HEK293 (cell line): ENCODE data around the gene SALL1.

Source experiments
- IKZF3 ChIP-seq: fragments of 450-650 bp; IDR thresholded peaks from 2 replicates; pipeline ENCODE4 v1.5.0; 2018; ENCODE audit warnings: missing biosample characterization, mild to moderate bottlenecking, missing genetic modification characterization, moderate library complexity
- PATZ1 ChIP-seq: fragments of 450-650 bp; formaldehyde crosslinking; IDR thresholded peaks from 2 replicates; pipeline ENCODE4 v1.5.1; 2016; ENCODE audit warnings: missing biosample characterization, missing genetic modification characterization
- SALL2 ChIP-seq: fragments of 450-650 bp; formaldehyde crosslinking; IDR thresholded peaks from 2 replicates; pipeline ENCODE4 v1.5.0; 2017; ENCODE audit warnings: missing biosample characterization, mild to moderate bottlenecking, missing genetic modification characterization, borderline replicate concordance
- SCRT2 ChIP-seq: fragments of 450-650 bp; formaldehyde crosslinking; IDR thresholded peaks from 2 replicates; pipeline ENCODE4 v1.5.1; 2016; ENCODE audit warnings: missing biosample characterization, missing genetic modification characterization
- ZBTB20 ChIP-seq: fragments of 450-650 bp; formaldehyde crosslinking; IDR thresholded peaks from 2 replicates; pipeline ENCODE4 v1.5.1; 2016; ENCODE audit warnings: missing biosample characterization, missing genetic modification characterization
- ZBTB48 ChIP-seq: fragments of 450-650 bp; formaldehyde crosslinking; IDR thresholded peaks from 2 replicates; pipeline ENCODE4 v1.5.1; 2016; ENCODE audit warnings: missing biosample characterization, missing genetic modification characterization
- ZBTB8A ChIP-seq: fragments of 450-650 bp; formaldehyde crosslinking; IDR thresholded peaks from 2 replicates; pipeline ENCODE4 v1.5.1; 2016; ENCODE audit warnings: missing biosample characterization, missing genetic modification characterization
- ZFP41 ChIP-seq: fragments of 450-650 bp; formaldehyde crosslinking; IDR thresholded peaks from 2 replicates; pipeline ENCODE4 v1.5.1; 2016; ENCODE audit warnings: missing biosample characterization, missing genetic modification characterization, borderline replicate concordance
- ZNF138 ChIP-seq: fragments of 450-650 bp; formaldehyde crosslinking; IDR thresholded peaks from 2 replicates; pipeline ENCODE4 v1.5.1; 2016; ENCODE audit warnings: missing biosample characterization, missing genetic modification characterization, borderline replicate concordance
- ZNF140 ChIP-seq: fragments of 450-650 bp; formaldehyde crosslinking; IDR thresholded peaks from 2 replicates; pipeline ENCODE4 v1.5.1; 2016; ENCODE audit warnings: missing biosample characterization, missing genetic modification characterization
- ZNF211 ChIP-seq: fragments of 450-650 bp; formaldehyde crosslinking; IDR thresholded peaks from 2 replicates; pipeline ENCODE4 v1.5.1; 2016; ENCODE audit warnings: low read depth, missing biosample characterization, missing genetic modification characterization
- ZNF266 ChIP-seq: fragments of 450-650 bp; formaldehyde crosslinking; IDR thresholded peaks from 2 replicates; pipeline ENCODE4 v1.5.1; 2016; ENCODE audit warnings: missing biosample characterization, missing genetic modification characterization, low read depth
- ZNF354C ChIP-seq: fragments of 450-650 bp; formaldehyde crosslinking; IDR thresholded peaks from 2 replicates; pipeline ENCODE4 v1.5.1; 2016; ENCODE audit warnings: missing biosample characterization, missing genetic modification characterization, low read depth, borderline replicate concordance
- ZNF37A ChIP-seq: fragments of 450-650 bp; IDR thresholded peaks from 2 replicates; pipeline ENCODE4 v1.5.1; 2018; ENCODE audit warnings: missing biosample characterization, missing genetic modification characterization
- ZNF394 ChIP-seq: fragments of 450-650 bp; formaldehyde crosslinking; IDR thresholded peaks from 2 replicates; pipeline ENCODE4 v1.5.1; 2016; ENCODE audit warnings: missing biosample characterization, missing genetic modification characterization, mild to moderate bottlenecking, moderate library complexity, borderline replicate concordance
- ZNF416 ChIP-seq: fragments of 450-650 bp; formaldehyde crosslinking; IDR thresholded peaks from 2 replicates; pipeline ENCODE4 v1.5.1; 2016; ENCODE audit warnings: missing biosample characterization, missing genetic modification characterization
- ZNF426 ChIP-seq: fragments of 450-650 bp; formaldehyde crosslinking; IDR thresholded peaks from 2 replicates; pipeline ENCODE4 v1.5.1; 2017; ENCODE audit warnings: missing biosample characterization, missing genetic modification characterization, mild to moderate bottlenecking, inconsistent platforms, moderate library complexity
- ZNF449 ChIP-seq: fragments of 450-650 bp; formaldehyde crosslinking; IDR thresholded peaks from 2 replicates; pipeline ENCODE4 v1.5.1; 2017; ENCODE audit warnings: missing biosample characterization, mild to moderate bottlenecking, missing genetic modification characterization, moderate library complexity
- ZNF48 ChIP-seq: fragments of 450-650 bp; formaldehyde crosslinking; IDR thresholded peaks from 2 replicates; pipeline ENCODE4 v1.5.1; 2016; ENCODE audit warnings: missing biosample characterization, missing genetic modification characterization
- ZNF555 ChIP-seq: fragments of 450-650 bp; formaldehyde crosslinking; conservative IDR thresholded peaks from 2 replicates; pipeline ENCODE4 v1.5.1; 2017; ENCODE audit warnings: missing biosample characterization, mild to moderate bottlenecking, missing genetic modification characterization, inconsistent platforms
- ZNF558 ChIP-seq: fragments of 450-650 bp; formaldehyde crosslinking; IDR thresholded peaks from 2 replicates; pipeline ENCODE4 v1.5.1; 2016; ENCODE audit warnings: missing biosample characterization, missing genetic modification characterization
- ZNF560 ChIP-seq: fragments of 450-650 bp; formaldehyde crosslinking; IDR thresholded peaks from 2 replicates; pipeline ENCODE4 v1.5.1; 2017; ENCODE audit warnings: missing biosample characterization, missing genetic modification characterization, borderline replicate concordance
- ZNF596 ChIP-seq: fragments of 450-650 bp; IDR thresholded peaks from 2 replicates; pipeline ENCODE4 v1.5.0; 2018; ENCODE audit warnings: missing biosample characterization, mild to moderate bottlenecking, missing genetic modification characterization, moderate library complexity
- ZNF621 ChIP-seq: fragments of 450-650 bp; formaldehyde crosslinking; IDR thresholded peaks from 2 replicates; pipeline ENCODE4 v1.5.1; 2017; ENCODE audit warnings: missing biosample characterization, missing genetic modification characterization
- ZNF654 ChIP-seq: fragments of 450-650 bp; formaldehyde crosslinking; IDR thresholded peaks from 2 replicates; pipeline ENCODE4 v1.5.1; 2016; ENCODE audit warnings: low read depth, missing biosample characterization, missing genetic modification characterization
- ZNF658 ChIP-seq: fragments of 450-650 bp; formaldehyde crosslinking; IDR thresholded peaks from 2 replicates; pipeline ENCODE4; 2016; ENCODE audit warnings: missing biosample characterization, missing genetic modification characterization
- ZXDB ChIP-seq: fragments of 450-650 bp; formaldehyde crosslinking; IDR thresholded peaks from 2 replicates; pipeline ENCODE4 v1.5.1; 2016; ENCODE audit warnings: missing biosample characterization, missing genetic modification characterization
- TF ChIP-seq, protein P1 (sequence below): fragments of 450-650 bp; formaldehyde crosslinking; conservative IDR thresholded peaks from 2 replicates; pipeline ENCODE4 v1.5.1; 2016; ENCODE audit warnings: low read depth, missing biosample characterization, missing genetic modification characterization
- TF ChIP-seq, protein P2 (sequence below): fragments of 450-650 bp; formaldehyde crosslinking; IDR thresholded peaks from 2 replicates; pipeline ENCODE4 v1.5.1; 2016; ENCODE audit warnings: missing biosample characterization, missing genetic modification characterization

The SALL1 gene

GRCh38 chr16:51197953-51198748 is 47.1 kb upstream of the SALL1 start (continued):
- TF ChIP-seq ZNF266: peak; percentile 46; the same call in 1 of the 2 replicates
- peak; percentile 57 for TF ChIP-seq ZBTB8A (tag by site-specific recombination)
- no peak for TF ChIP-seq ZBTB48 (tag by site-specific recombination)
- peak; percentile 64 for TF ChIP-seq ZNF426 (tag by site-specific recombination)
- peak; percentile 76 for TF ChIP-seq ZNF555 (tag by site-specific recombination)
- peak; percentile 26; the same call in 1 of the 2 replicates for TF ChIP-seq ZNF654
- TF ChIP-seq ZNF37A (tag by site-specific recombination): no peak
- no peak for TF ChIP-seq ZNF48 (tag by site-specific recombination)
- TF ChIP-seq ZNF354C (tag by site-specific recombination): no peak
- no peak for TF ChIP-seq ZNF621 (tag by site-specific recombination)
- no peak for TF ChIP-seq ZNF138
- 0 out of 2 replicates have a peak, but pooled peaks have one; percentile 22 for TF ChIP-seq ZNF558 (tag by site-specific recombination)
- TF ChIP-seq ZNF211 (tag by site-specific recombination): no peak
- no peak for TF ChIP-seq ZBTB20 (tag by site-specific recombination)
- TF ChIP-seq, protein P1, sequence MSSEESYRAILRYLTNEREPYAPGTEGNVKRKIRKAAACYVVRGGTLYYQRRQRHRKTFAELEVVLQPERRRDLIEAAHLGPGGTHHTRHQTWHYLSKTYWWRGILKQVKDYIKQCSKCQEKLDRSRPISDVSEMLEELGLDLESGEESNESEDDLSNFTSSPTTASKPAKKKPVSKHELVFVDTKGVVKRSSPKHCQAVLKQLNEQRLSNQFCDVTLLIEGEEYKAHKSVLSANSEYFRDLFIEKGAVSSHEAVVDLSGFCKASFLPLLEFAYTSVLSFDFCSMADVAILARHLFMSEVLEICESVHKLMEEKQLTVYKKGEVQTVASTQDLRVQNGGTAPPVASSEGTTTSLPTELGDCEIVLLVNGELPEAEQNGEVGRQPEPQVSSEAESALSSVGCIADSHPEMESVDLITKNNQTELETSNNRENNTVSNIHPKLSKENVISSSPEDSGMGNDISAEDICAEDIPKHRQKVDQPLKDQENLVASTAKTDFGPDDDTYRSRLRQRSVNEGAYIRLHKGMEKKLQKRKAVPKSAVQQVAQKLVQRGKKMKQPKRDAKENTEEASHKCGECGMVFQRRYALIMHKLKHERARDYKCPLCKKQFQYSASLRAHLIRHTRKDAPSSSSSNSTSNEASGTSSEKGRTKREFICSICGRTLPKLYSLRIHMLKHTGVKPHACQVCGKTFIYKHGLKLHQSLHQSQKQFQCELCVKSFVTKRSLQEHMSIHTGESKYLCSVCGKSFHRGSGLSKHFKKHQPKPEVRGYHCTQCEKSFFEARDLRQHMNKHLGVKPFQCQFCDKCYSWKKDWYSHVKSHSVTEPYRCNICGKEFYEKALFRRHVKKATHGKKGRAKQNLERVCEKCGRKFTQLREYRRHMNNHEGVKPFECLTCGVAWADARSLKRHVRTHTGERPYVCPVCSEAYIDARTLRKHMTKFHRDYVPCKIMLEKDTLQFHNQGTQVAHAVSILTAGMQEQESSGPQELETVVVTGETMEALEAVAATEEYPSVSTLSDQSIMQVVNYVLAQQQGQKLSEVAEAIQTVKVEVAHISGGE: peak; percentile 76
- no peak for TF ChIP-seq ZNF449 (tag by site-specific recombination)
- peak; percentile 61; the same call in 1 of the 2 replicates for TF ChIP-seq ZXDB
- no peak for TF ChIP-seq ZNF596 (tag by site-specific recombination)
- peak; percentile 40; the same call in 1 of the 2 replicates for TF ChIP-seq ZNF140 (tag by site-specific recombination)
- TF ChIP-seq SALL2 (tag by site-specific recombination): no peak
- peak; percentile 85 for TF ChIP-seq ZNF394
- TF ChIP-seq ZNF560 (tag by site-specific recombination): 0 out of 2 replicates have a peak, but pooled peaks have one; percentile 8
- TF ChIP-seq IKZF3 (tag by site-specific recombination): no peak
- no peak for TF ChIP-seq ZFP41
- no peak for TF ChIP-seq PATZ1 (tag by site-specific recombination)
- TF ChIP-seq SCRT2 (tag by site-specific recombination): no peak
- TF ChIP-seq ZNF658 (tag by site-specific recombination): no peak
- TF ChIP-seq, protein P2, sequence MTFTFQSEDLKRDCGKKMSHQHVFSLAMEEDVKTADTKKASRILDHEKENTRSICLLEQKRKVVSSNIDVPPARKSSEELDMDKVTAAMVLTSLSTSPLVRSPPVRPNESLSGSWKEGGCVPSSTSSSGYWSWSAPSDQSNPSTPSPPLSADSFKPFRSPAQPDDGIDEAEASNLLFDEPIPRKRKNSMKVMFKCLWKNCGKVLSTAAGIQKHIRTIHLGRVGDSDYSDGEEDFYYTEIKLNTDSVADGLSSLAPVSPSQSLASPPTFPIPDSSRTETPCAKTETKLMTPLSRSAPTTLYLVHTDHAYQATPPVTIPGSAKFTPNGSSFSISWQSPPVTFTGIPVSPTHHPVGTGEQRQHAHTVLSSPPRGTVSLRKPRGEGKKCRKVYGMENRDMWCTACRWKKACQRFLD (tag by site-specific recombination): no peak
- no peak for TF ChIP-seq ZNF416 (tag by site-specific recombination)
